HepG2 (cell line): Measurements from ENCODE around the gene IFNK. TPM values are rescaled to one million over a fixed set of nuclear protein-coding genes. Genes with fewer than 3 reads are reported as not detected.

Source experiments
- BORCS8-MEF2B ChIP-seq: sonication (generic); formaldehyde crosslinking; IDR thresholded peaks from 2 replicates; pipeline ENCODE4 v1.8.0; 2022; ENCODE audit warnings: mild to moderate bottlenecking, missing genetic modification reagents
- CBX5 ChIP-seq: sonication (generic); formaldehyde crosslinking; IDR thresholded peaks from 2 replicates; pipeline ENCODE4 v1.4.0; 2020; ENCODE audit warnings: missing genetic modification reagents, borderline replicate concordance
- CEBPB ChIP-seq: IDR thresholded peaks from 2 replicates; pipeline ENCODE4 v1.6.1; 2011; ENCODE audit warnings: low read depth, low read length, improper control_type of control experiment, borderline replicate concordance
- DPF2 ChIP-seq: sonication (generic); formaldehyde crosslinking; IDR thresholded peaks from 2 replicates; pipeline ENCODE4 v1.4.0; 2020; ENCODE audit warnings: mild to moderate bottlenecking, low read depth, missing genetic modification reagents, borderline replicate concordance
- IKZF1 ChIP-seq: fragments of 450-650 bp; IDR thresholded peaks from 2 replicates; pipeline ENCODE4 v1.7.1; 2016
- NKX3-1 ChIP-seq: sonication (generic); formaldehyde crosslinking; IDR thresholded peaks from 2 replicates; pipeline ENCODE4 v1.5.0; 2020; ENCODE audit warnings: missing genetic modification reagents
- NR2C2 ChIP-seq: sonication (generic); formaldehyde crosslinking; IDR thresholded peaks from 2 replicates; pipeline ENCODE4 v1.4.0; 2020; ENCODE audit warnings: missing genetic modification reagents, mild to moderate bottlenecking, moderate library complexity, borderline replicate concordance
- PITX1 ChIP-seq: sonication (generic); formaldehyde crosslinking; IDR thresholded peaks from 2 replicates; pipeline ENCODE4 v1.5.1; 2020; ENCODE audit warnings: mild to moderate bottlenecking, missing genetic modification reagents
- SRSF4 ChIP-seq: fragments of 200-400 bp; formaldehyde crosslinking; IDR thresholded peaks from one replicate; pipeline ENCODE4 v1.6.1; 2018; ENCODE audit warnings: mild to moderate bottlenecking, low read depth, low read length, moderate library complexity; ENCODE audit not compliant: poor library complexity, severe bottlenecking
- ZBTB21 ChIP-seq: sonication (generic); formaldehyde crosslinking; IDR thresholded peaks from 2 replicates; pipeline ENCODE4 v1.4.0; 2020; ENCODE audit warnings: missing genetic modification reagents
- ZEB1 ChIP-seq: IDR thresholded peaks from 2 replicates; pipeline ENCODE4 v1.6.1; 2012; ENCODE audit warnings: mild to moderate bottlenecking, low read depth, inconsistent platforms; ENCODE audit not compliant: insufficient replicate concordance
- ZNF234 ChIP-seq: sonication (generic); formaldehyde crosslinking; conservative IDR thresholded peaks from 2 replicates; pipeline ENCODE4 v1.5.1; 2020; ENCODE audit warnings: mild to moderate bottlenecking, missing genetic modification reagents
- ZNF569 ChIP-seq: sonication (generic); formaldehyde crosslinking; IDR thresholded peaks from 2 replicates; pipeline ENCODE4 v1.5.0; 2020; ENCODE audit warnings: mild to moderate bottlenecking, missing genetic modification reagents, moderate library complexity, borderline replicate concordance
- ZNF615 ChIP-seq: sonication (generic); formaldehyde crosslinking; IDR thresholded peaks from 2 replicates; pipeline ENCODE4 v1.5.0; 2020; ENCODE audit warnings: mild to moderate bottlenecking, missing genetic modification reagents, borderline replicate concordance
- ZNF761 ChIP-seq: sonication (generic); formaldehyde crosslinking; conservative IDR thresholded peaks from 2 replicates; pipeline ENCODE4 v1.4.0; 2020; ENCODE audit warnings: mild to moderate bottlenecking, missing genetic modification reagents
- ZNF766 ChIP-seq: sonication (generic); formaldehyde crosslinking; IDR thresholded peaks from 2 replicates; pipeline ENCODE4 v1.5.0; 2020; ENCODE audit warnings: missing genetic modification reagents, borderline replicate concordance
- polyA plus RNA-seq, 8 experiments: library from polyadenylated mRNA; depleted of rRNA in 3 of 8; stranded (reverse) in 7 of 8; unstranded in 1 of 8; fragments of >200 nt; fragmentation: Illumina TruSeq in 4 of 8; extraction: Trizol in 4 of 8; gene quantifications; 2 replicates each; pipeline versions ENCODE4 v1.2.1 to v1.2.3, GENCODE V29; 2011 to 2016; ENCODE audit warnings: low read depth in 4 of 8, missing spikeins in 1 of 8, mixed read lengths in 1 of 8; ENCODE audit not compliant: insufficient read depth in 1 of 8
- total RNA-seq, 5 experiments: library from RNA; depleted of rRNA; stranded (reverse); fragments of >200 nt; fragmentation: Illumina TruSeq; extraction: Trizol; gene quantifications; 2 replicates each; pipeline ENCODE4 v1.2.3, GENCODE V29; 2016; ENCODE audit warnings: low read depth in 1 of 5
- TF ChIP-seq, protein P1 (sequence below): sonication (generic); formaldehyde crosslinking; IDR thresholded peaks from 2 replicates; pipeline ENCODE4 v1.5.1; 2020; ENCODE audit warnings: missing genetic modification reagents, mild to moderate bottlenecking, borderline replicate concordance
- TF ChIP-seq, protein P2 (sequence below), 2 experiments: fragments of 450-650 bp in 1 of 2; sonication (generic) in 1 of 2; formaldehyde crosslinking in 1 of 2; IDR thresholded peaks; 2 replicates each; pipeline versions ENCODE4 v1.6.1 to v1.8.0; 2016 to 2022; ENCODE audit warnings: antibody characterized with exemption in 1 of 2, mild to moderate bottlenecking in 1 of 2, missing genetic modification reagents in 1 of 2
- TF ChIP-seq, protein P3 (sequence below): conservative IDR thresholded peaks from 2 replicates; pipeline ENCODE4 v1.6.1; 2018; ENCODE audit warnings: missing genetic modification reagents

IFNK gene
- total and polyA plus RNA-seq, 2 of the 13 experiments (the other 11 are each of a cell fraction or from before 2014, with no cell fraction given), result not detected

DNA sequence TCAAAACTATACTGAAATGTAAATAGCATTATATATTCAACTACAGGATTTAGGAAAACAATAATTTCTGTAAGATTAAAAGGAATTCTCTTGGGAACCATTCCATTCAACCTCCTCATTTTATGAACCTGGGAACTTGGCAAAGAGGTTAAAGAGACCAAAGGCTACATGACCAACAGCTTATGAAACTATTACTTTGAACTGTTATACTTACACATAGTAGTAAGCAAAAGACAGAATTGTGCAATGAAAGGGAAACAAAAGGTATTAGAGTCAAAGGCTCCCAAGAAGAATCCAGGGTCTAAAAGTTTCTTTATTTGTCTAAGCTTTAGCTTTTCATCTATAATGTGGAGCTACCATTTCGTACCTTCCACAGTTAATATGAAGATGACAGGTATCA is 42.0 kb downstream of the IFNK start (continued):
- no peak for TF ChIP-seq BORCS8-MEF2B (CRISPR knock-in tag)
- no peak for TF ChIP-seq SRSF4
- TF ChIP-seq DPF2 (CRISPR knock-in tag), result no peak
- TF ChIP-seq ZNF766 (CRISPR knock-in tag), result no peak
- no peak for TF ChIP-seq IKZF1
- TF ChIP-seq ZEB1, result no peak
- TF ChIP-seq, protein P1, sequence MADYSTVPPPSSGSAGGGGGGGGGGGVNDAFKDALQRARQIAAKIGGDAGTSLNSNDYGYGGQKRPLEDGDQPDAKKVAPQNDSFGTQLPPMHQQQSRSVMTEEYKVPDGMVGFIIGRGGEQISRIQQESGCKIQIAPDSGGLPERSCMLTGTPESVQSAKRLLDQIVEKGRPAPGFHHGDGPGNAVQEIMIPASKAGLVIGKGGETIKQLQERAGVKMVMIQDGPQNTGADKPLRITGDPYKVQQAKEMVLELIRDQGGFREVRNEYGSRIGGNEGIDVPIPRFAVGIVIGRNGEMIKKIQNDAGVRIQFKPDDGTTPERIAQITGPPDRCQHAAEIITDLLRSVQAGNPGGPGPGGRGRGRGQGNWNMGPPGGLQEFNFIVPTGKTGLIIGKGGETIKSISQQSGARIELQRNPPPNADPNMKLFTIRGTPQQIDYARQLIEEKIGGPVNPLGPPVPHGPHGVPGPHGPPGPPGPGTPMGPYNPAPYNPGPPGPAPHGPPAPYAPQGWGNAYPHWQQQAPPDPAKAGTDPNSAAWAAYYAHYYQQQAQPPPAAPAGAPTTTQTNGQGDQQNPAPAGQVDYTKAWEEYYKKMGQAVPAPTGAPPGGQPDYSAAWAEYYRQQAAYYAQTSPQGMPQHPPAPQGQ (CRISPR knock-in tag), result no peak
- TF ChIP-seq ZNF234 (CRISPR knock-in tag), result no peak
- TF ChIP-seq, protein P2, sequence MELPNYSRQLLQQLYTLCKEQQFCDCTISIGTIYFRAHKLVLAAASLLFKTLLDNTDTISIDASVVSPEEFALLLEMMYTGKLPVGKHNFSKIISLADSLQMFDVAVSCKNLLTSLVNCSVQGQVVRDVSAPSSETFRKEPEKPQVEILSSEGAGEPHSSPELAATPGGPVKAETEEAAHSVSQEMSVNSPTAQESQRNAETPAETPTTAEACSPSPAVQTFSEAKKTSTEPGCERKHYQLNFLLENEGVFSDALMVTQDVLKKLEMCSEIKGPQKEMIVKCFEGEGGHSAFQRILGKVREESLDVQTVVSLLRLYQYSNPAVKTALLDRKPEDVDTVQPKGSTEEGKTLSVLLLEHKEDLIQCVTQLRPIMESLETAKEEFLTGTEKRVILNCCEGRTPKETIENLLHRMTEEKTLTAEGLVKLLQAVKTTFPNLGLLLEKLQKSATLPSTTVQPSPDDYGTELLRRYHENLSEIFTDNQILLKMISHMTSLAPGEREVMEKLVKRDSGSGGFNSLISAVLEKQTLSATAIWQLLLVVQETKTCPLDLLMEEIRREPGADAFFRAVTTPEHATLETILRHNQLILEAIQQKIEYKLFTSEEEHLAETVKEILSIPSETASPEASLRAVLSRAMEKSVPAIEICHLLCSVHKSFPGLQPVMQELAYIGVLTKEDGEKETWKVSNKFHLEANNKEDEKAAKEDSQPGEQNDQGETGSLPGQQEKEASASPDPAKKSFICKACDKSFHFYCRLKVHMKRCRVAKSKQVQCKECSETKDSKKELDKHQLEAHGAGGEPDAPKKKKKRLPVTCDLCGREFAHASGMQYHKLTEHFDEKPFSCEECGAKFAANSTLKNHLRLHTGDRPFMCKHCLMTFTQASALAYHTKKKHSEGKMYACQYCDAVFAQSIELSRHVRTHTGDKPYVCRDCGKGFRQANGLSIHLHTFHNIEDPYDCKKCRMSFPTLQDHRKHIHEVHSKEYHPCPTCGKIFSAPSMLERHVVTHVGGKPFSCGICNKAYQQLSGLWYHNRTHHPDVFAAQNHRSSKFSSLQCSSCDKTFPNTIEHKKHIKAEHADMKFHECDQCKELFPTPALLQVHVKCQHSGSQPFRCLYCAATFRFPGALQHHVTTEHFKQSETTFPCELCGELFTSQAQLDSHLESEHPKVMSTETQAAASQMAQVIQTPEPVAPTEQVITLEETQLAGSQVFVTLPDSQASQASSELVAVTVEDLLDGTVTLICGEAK (IDR thresholded peaks at IDR 0.05), result no peak
- TF ChIP-seq, protein P2 (CRISPR knock-in tag; IDR thresholded peaks at IDR 0.05), result no peak
- no peak for TF ChIP-seq ZNF569 (CRISPR knock-in tag)
- TF ChIP-seq PITX1, result no peak
- peak; percentile 94 for TF ChIP-seq CEBPB
- TF ChIP-seq ZNF761 (CRISPR knock-in tag), result no peak
- TF ChIP-seq NR2C2 (CRISPR knock-in tag), result no peak
- TF ChIP-seq, protein P3, sequence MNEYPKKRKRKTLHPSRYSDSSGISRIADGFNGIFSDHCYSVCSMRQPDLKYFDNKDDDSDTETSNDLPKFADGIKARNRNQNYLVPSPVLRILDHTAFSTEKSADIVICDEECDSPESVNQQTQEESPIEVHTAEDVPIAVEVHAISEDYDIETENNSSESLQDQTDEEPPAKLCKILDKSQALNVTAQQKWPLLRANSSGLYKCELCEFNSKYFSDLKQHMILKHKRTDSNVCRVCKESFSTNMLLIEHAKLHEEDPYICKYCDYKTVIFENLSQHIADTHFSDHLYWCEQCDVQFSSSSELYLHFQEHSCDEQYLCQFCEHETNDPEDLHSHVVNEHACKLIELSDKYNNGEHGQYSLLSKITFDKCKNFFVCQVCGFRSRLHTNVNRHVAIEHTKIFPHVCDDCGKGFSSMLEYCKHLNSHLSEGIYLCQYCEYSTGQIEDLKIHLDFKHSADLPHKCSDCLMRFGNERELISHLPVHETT (CRISPR knock-in tag), result no peak
- no peak for TF ChIP-seq ZNF615 (CRISPR knock-in tag)
- TF ChIP-seq CBX5 (CRISPR knock-in tag), result no peak
- no peak for TF ChIP-seq NKX3-1 (CRISPR knock-in tag)
- TF ChIP-seq ZBTB21 (CRISPR knock-in tag), result no peak
